GM12892 (cell line): Measurements from ENCODE around the gene JAZF1.

Experiments
- POLR2A ChIP-seq: IDR thresholded peaks from 2 replicates; pipeline ENCODE4 v1.6.1; 2011; ENCODE audit warnings: low read depth, low read length, control low read depth
- TAF1 ChIP-seq: IDR thresholded peaks from 2 replicates; pipeline ENCODE4 v1.6.1; 2011; ENCODE audit warnings: low read depth, mild to moderate bottlenecking, control low read depth, low read length, borderline replicate concordance

DNA sequence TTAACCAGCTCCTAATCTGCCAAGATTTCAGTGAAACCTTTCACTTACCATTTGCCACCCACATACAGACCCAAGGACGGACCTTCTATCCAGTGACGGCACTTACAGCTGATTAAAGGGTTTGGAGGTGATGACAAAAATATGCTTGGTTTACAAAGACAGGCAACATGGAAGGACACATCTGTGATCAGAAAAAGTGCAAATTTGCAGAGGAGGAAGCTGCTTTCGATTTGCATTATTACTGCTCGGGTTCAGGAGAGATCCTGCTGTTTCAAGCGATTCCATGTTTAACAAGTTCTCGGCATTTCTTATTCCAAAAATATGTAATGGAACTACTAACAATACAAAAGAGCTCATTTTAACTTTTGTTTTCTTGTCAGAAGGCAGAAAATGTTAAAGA lies 109.0 kb downstream of the JAZF1 start:
- TF ChIP-seq POLR2A (no peak), TAF1 (no peak)
